NB4 (cell line): ENCODE measurements around the gene OPHN1.
"Not testable (repeated sequence)": the region's sequence is repeated elsewhere in the genome, so short reads cannot be mapped to it uniquely, and the experiment has no call there.

Experiments used
- DNase-seq: peaks from one replicate; pipeline ENCODE4 v3.0.0; 2010; ENCODE audit warnings: low read depth
- H3K4me3 ChIP-seq: one replicate; pipeline ENCODE4 v1.5.1; 2011; ENCODE audit warnings: mild to moderate bottlenecking, low read depth, low read length, moderate library complexity
- MAX ChIP-seq: IDR thresholded peaks from 2 replicates; pipeline ENCODE4 v1.6.1; 2011; ENCODE audit warnings: low read depth, low read length
- MYC ChIP-seq: IDR thresholded peaks from 2 replicates; pipeline ENCODE4 v1.6.1; 2011; ENCODE audit warnings: low read depth, low read length
- POLR2A ChIP-seq: IDR thresholded peaks from 2 replicates; pipeline ENCODE4 v1.6.1; 2011; ENCODE audit warnings: mild to moderate bottlenecking; ENCODE audit not compliant: insufficient read length; ENCODE audit errors: extremely low read depth
- TF ChIP-seq, protein P1 (sequence below): IDR thresholded peaks from one replicate; pipeline ENCODE4 v1.5.1; 2012; ENCODE audit warnings: low read depth, low read length

Gene OPHN1

DNA sequence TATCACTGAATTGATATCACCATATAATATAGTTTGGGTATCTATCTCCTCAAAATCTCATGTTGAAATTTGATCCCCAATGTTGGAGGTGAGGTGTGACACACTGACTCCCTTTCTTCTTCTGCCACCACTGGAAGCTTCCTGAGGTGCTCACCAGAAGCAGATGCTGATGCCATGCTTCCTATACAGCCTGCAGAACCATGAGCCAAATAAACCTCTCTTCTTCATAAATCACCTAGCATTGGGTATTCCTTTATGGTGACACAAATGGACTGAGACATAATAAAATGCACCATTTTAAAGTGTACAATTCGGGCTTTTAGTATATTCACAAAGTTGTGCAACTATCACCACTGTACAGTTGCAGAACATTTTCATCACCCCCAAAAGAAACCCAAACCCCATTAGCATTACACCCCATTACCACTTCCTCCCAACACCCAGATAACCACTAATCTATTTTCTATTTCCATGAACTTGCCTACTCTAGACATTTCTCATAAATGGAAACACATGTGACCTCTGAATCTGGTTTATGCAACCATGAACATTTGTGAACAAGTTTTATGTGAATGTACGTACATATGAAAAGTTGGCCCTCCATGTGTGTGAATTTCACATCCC, 148.9 kb downstream of the OPHN1 start:
- H3K4me3 ChIP-seq: no peak overlapping the region
- no peak for TF ChIP-seq MYC
- TF ChIP-seq POLR2A: no peak
- TF ChIP-seq, protein P1, sequence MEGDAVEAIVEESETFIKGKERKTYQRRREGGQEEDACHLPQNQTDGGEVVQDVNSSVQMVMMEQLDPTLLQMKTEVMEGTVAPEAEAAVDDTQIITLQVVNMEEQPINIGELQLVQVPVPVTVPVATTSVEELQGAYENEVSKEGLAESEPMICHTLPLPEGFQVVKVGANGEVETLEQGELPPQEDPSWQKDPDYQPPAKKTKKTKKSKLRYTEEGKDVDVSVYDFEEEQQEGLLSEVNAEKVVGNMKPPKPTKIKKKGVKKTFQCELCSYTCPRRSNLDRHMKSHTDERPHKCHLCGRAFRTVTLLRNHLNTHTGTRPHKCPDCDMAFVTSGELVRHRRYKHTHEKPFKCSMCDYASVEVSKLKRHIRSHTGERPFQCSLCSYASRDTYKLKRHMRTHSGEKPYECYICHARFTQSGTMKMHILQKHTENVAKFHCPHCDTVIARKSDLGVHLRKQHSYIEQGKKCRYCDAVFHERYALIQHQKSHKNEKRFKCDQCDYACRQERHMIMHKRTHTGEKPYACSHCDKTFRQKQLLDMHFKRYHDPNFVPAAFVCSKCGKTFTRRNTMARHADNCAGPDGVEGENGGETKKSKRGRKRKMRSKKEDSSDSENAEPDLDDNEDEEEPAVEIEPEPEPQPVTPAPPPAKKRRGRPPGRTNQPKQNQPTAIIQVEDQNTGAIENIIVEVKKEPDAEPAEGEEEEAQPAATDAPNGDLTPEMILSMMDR: no peak
- no peak for TF ChIP-seq MAX
- DNase-seq: no peak

GRCh38 chrX:68273887-68274286, 159.4 kb downstream of the OPHN1 start:
- TF ChIP-seq, protein P1: no peak
- TF ChIP-seq POLR2A: no peak
- TF ChIP-seq MYC: no peak
- no peak for TF ChIP-seq MAX
- no peak overlapping the region for H3K4me3 ChIP-seq
- DNase-seq: no peak

DNA sequence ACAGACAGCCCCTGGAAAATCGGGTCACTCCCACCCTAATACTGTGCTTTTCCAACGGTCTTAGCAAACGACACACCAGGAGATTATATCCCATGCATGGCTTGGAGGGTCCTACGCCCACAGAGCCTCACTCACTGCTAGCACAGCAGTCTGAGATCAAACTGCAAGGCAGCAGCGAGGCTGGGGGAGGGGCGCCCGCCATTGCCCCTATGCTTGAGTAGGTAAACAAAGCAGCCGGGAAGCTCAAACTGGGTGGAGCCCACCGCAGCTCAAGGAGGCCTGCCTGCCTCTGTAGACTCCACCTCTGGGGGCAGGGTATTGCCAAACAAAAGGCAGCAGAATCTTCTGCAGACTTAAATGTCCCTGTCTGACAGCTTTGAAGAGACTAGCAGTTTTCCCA, 168.5 kb downstream of the OPHN1 start:
- H3K4me3 ChIP-seq, DNase-seq: not testable (repeated sequence)

DNA sequence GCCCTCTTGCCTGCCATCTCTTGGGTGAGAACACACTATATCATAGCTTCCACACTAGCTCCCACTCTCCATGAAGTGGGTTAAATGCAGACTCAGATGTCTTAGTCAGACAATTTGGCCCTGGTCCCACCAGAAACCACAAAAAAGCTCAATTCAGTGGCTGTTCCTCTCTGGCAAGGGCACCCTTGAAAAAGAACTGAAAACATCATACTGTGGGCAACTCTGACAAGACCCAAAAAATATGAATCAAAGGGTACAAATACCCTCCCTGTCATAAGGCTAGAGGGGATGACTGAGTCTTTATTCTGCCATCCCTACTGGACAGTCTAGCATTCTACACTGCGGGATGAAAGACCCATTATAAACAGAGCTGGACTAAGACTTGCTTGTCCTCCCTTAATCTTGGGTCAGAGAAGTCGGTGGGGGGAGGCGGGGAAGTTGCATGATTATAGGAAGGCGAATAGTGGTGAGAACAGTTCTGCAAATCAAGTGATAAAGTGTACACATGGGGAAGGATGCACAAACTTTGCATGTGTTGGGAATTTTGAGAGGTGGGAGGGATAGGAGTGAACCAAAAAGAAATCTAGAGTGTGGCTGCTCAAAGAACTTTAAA, 172.1 kb downstream of the OPHN1 start:
- DNase-seq: no peak
- TF ChIP-seq MYC: no peak
- no peak for TF ChIP-seq MAX
- no peak for TF ChIP-seq POLR2A
- TF ChIP-seq, protein P1: no peak

GRCh38 chrX:68256990-68257389, 176.3 kb downstream of the OPHN1 start:
- no peak for DNase-seq
- TF ChIP-seq MAX: no peak
- TF ChIP-seq POLR2A: no peak
- TF ChIP-seq MYC: no peak
- TF ChIP-seq, protein P1: no peak
- no peak overlapping the region for H3K4me3 ChIP-seq

More for the DNA sequence above, 172.1 kb downstream of the OPHN1 start:
- no peak overlapping the region for H3K4me3 ChIP-seq

GRCh38 chrX:68254738-68255645, 178.3 kb downstream of the OPHN1 start:
- TF ChIP-seq POLR2A: no peak
- no peak for TF ChIP-seq MYC
- TF ChIP-seq, protein P1: no peak
- no peak for TF ChIP-seq MAX
- H3K4me3 ChIP-seq: no peak overlapping the region
- DNase-seq: no peak
